H9 (cell line): ENCODE data around the gene ZBTB38. TPM values are rescaled to one million over a fixed set of nuclear protein-coding genes. Genes with fewer than 3 reads are reported as not detected.

Source experiments
- DNase-seq: peaks from one replicate; pipeline ENCODE4 v3.0.0-alpha.2; 2017
- H2AFZ ChIP-seq: one replicate; pipeline ENCODE4 v1.6.1; 2013; ENCODE audit warnings: mild to moderate bottlenecking, low read length, control low read depth, moderate library complexity
- H2AK5ac ChIP-seq: 2 replicates; pipeline ENCODE4 v1.6.1; 2013; ENCODE audit warnings: low read length, control low read depth, mixed read lengths; ENCODE audit not compliant: insufficient read length
- H2BK120ac ChIP-seq: one replicate; pipeline ENCODE4 v1.6.1; 2013; ENCODE audit warnings: low read depth, mild to moderate bottlenecking, low read length, control low read depth, inconsistent platforms; ENCODE audit not compliant: poor library complexity, severe bottlenecking
- H2BK12ac ChIP-seq: 2 replicates; pipeline ENCODE4 v1.6.1; 2013; ENCODE audit warnings: low read length, control low read depth, mixed read lengths, low read depth; ENCODE audit not compliant: insufficient read length
- H2BK15ac ChIP-seq: 2 replicates; pipeline ENCODE4 v1.6.1; 2013; ENCODE audit warnings: low read depth, low read length, control low read depth
- H2BK20ac ChIP-seq: one replicate; pipeline ENCODE4 v1.6.1; 2013; ENCODE audit warnings: low read depth, mild to moderate bottlenecking, low read length, control low read depth, inconsistent platforms; ENCODE audit not compliant: poor library complexity, severe bottlenecking
- H2BK5ac ChIP-seq: 2 replicates; pipeline ENCODE4 v1.6.1; 2013; ENCODE audit warnings: low read length, control low read depth, mixed read lengths; ENCODE audit not compliant: insufficient read length
- H3K14ac ChIP-seq: 2 replicates; pipeline ENCODE4 v1.6.1; 2013; ENCODE audit warnings: low read length, control low read depth; ENCODE audit not compliant: insufficient read depth
- H3K18ac ChIP-seq: 2 replicates; pipeline ENCODE4 v1.6.1; 2013; ENCODE audit warnings: low read depth, mild to moderate bottlenecking, mixed read lengths, low read length, control low read depth; ENCODE audit not compliant: insufficient read length
- H3K23ac ChIP-seq: 2 replicates; pipeline ENCODE4 v1.6.1; 2013; ENCODE audit warnings: low read length, control low read depth, mixed read lengths, low read depth; ENCODE audit not compliant: insufficient read length
- H3K23me2 ChIP-seq: 2 replicates; pipeline ENCODE4 v1.6.1; 2013; ENCODE audit warnings: low read depth, mild to moderate bottlenecking, mixed read lengths, low read length, control low read depth; ENCODE audit not compliant: insufficient read length, poor library complexity, severe bottlenecking
- H3K27ac ChIP-seq: 2 replicates; pipeline ENCODE4 v1.5.1; 2013; ENCODE audit warnings: low read length, control low read depth, mixed read lengths, low read depth; ENCODE audit not compliant: insufficient read length
- H3K27me3 ChIP-seq: 2 replicates; pipeline ENCODE4 v1.6.1; 2013; ENCODE audit warnings: low read length, control low read depth, inconsistent platforms; ENCODE audit not compliant: insufficient read depth
- H3K4ac ChIP-seq: 2 replicates; pipeline ENCODE4 v1.6.1; 2013; ENCODE audit warnings: low read depth, mild to moderate bottlenecking, control low read depth, inconsistent platforms, low read length, moderate library complexity
- H3K4me1 ChIP-seq: 2 replicates; pipeline ENCODE4 v1.6.1; 2013; ENCODE audit warnings: low read length, control low read depth, inconsistent platforms; ENCODE audit not compliant: insufficient read depth
- H3K4me2 ChIP-seq: 2 replicates; pipeline ENCODE4 v1.6.1; 2013; ENCODE audit warnings: low read length, control low read depth, mixed read lengths; ENCODE audit not compliant: insufficient read length, insufficient read depth
- H3K56ac ChIP-seq: 2 replicates; pipeline ENCODE4 v1.6.1; 2013; ENCODE audit warnings: low read depth, mild to moderate bottlenecking, mixed read lengths, low read length, control low read depth; ENCODE audit not compliant: insufficient read length
- H3K79me1 ChIP-seq: 2 replicates; pipeline ENCODE4 v1.6.1; 2013; ENCODE audit warnings: low read depth, mild to moderate bottlenecking, moderate library complexity, low read length, control low read depth, inconsistent platforms; ENCODE audit not compliant: insufficient read depth, poor library complexity, severe bottlenecking
- H3K79me2 ChIP-seq: 2 replicates; pipeline ENCODE4 v1.6.1; 2013; ENCODE audit warnings: low read length, control low read depth, inconsistent platforms; ENCODE audit not compliant: insufficient read depth
- H3K9ac ChIP-seq: 2 replicates; pipeline ENCODE4 v1.6.1; 2013; ENCODE audit warnings: low read length, control low read depth, mixed read lengths; ENCODE audit not compliant: insufficient read length; ENCODE audit errors: extremely low read depth
- H3K9me3 ChIP-seq: one replicate; pipeline ENCODE4 v1.6.1; 2013; ENCODE audit warnings: low read depth, low read length, inconsistent platforms; ENCODE audit not compliant: control insufficient read depth
- H3T11ph ChIP-seq: one replicate; pipeline ENCODE4 v1.6.1; 2013; ENCODE audit warnings: mild to moderate bottlenecking, low read length, control low read depth, inconsistent platforms
- H4K20me1 ChIP-seq: one replicate; pipeline ENCODE4 v1.6.1; 2013; ENCODE audit not compliant: control insufficient read depth, insufficient read length, insufficient read depth
- H4K5ac ChIP-seq: 2 replicates; pipeline ENCODE4 v1.6.1; 2013; ENCODE audit warnings: low read depth, mild to moderate bottlenecking, mixed read lengths, low read length, control low read depth; ENCODE audit not compliant: insufficient read length
- H4K8ac ChIP-seq: replicated peaks from 2 replicates; pipeline ENCODE4 v1.6.1; 2013; ENCODE audit warnings: low read length, control low read depth, mixed read lengths, low read depth; ENCODE audit not compliant: insufficient read length
- H4K91ac ChIP-seq: 2 replicates; pipeline ENCODE4 v1.6.1; 2013; ENCODE audit warnings: low read depth, mild to moderate bottlenecking, moderate library complexity, mixed read lengths, low read length, control low read depth; ENCODE audit not compliant: insufficient read length
- H3K27ac Mint-ChIP-seq, 3 experiments: 2 replicates in 2 of 3; 3 replicates in 1 of 3; pipeline ENCODE4 v1.8.0; 2020 to 2021; ENCODE audit warnings: mixed read lengths in 3 of 3, mild to moderate bottlenecking in 1 of 3, moderate library complexity in 1 of 3
- H3K27me3 Mint-ChIP-seq: 2 replicates; pipeline ENCODE4 v1.8.0; 2021; ENCODE audit warnings: low read depth, mild to moderate bottlenecking, moderate library complexity, mixed read lengths
- H3K36me3 Mint-ChIP-seq, 3 experiments: 2 replicates in 2 of 3; 3 replicates in 1 of 3; pipeline ENCODE4 v1.8.0; 2020 to 2021; ENCODE audit warnings: low read depth in 3 of 3, mixed read lengths in 3 of 3; ENCODE audit not compliant: insufficient read depth in 1 of 3
- H3K4me1 Mint-ChIP-seq, 2 experiments: 2 replicates each; pipeline ENCODE4 v1.8.0; 2020; ENCODE audit warnings: mixed read lengths in 2 of 2
- H3K4me3 Mint-ChIP-seq, 2 experiments: 2 replicates in 1 of 2; 3 replicates in 1 of 2; pipeline ENCODE4 v1.8.0; 2020 to 2021; ENCODE audit warnings: mild to moderate bottlenecking in 2 of 2, mixed read lengths in 2 of 2, moderate library complexity in 1 of 2
- H3K9me3 Mint-ChIP-seq, 2 experiments: 2 replicates in 1 of 2; 3 replicates in 1 of 2; pipeline ENCODE4 v1.8.0; 2020; ENCODE audit warnings: mild to moderate bottlenecking in 2 of 2, mixed read lengths in 2 of 2, moderate library complexity in 1 of 2
- WGBS: extraction: QIAGEN DNeasy Blood & Tissue Kit; methylation state at CpG from one replicate; pipeline ENCODE4 v1.1.7; 2013; ENCODE audit warnings: missing lambda C conversion rate, low lambda C conversion rate, mixed read lengths; ENCODE audit not compliant: insufficient read length; ENCODE audit errors: extremely low coverage; 5-methylcytosine and 5-hydroxymethylcytosine counted together
- total RNA-seq: library from RNA; stranded (reverse); gene quantifications from 2 replicates; pipeline ENCODE4 v1.2.1, GENCODE V29; 2021
- TF ChIP-seq, protein P1 (sequence below): fragments of 200-600 bp; sonication (generic); conservative IDR thresholded peaks from 3 replicates; pipeline ENCODE4 v1.8.0; 2021; ENCODE audit warnings: antibody characterized with exemption, mild to moderate bottlenecking

Gene ZBTB38
- total RNA-seq, 1 experiment from 2014 or later, result 14.6 TPM

DNA sequence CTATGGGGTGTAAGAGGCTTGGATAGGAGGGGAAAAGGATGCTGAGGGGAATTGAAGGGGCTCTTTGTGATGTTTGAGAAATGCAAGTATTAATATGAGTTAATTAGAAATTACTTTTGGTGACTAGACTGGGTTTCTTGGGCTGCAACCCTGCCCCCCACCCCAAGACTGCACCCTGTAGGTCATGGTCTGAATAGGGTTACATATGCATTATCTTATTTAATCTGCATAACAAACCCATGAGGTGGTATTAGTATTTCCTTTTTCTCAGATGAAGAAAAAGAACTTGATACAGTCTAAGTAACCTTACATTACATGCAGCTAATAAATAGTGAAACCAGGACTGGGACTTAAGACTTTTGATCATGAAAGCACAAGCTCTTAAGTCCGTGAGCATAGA lies 5.6 kb upstream of the ZBTB38 start:
- H2AK5ac ChIP-seq, result no peak overlapping the region
- no peak overlapping the region for H3K4me3 Mint-ChIP-seq
- no peak overlapping the region for H3K56ac ChIP-seq
- H3K79me1 ChIP-seq, result no peaks in the 10 kb centered on the region
- WGBS, result no CpG with 5 or more reads among the region's 1 CpG
- TF ChIP-seq, protein P1, sequence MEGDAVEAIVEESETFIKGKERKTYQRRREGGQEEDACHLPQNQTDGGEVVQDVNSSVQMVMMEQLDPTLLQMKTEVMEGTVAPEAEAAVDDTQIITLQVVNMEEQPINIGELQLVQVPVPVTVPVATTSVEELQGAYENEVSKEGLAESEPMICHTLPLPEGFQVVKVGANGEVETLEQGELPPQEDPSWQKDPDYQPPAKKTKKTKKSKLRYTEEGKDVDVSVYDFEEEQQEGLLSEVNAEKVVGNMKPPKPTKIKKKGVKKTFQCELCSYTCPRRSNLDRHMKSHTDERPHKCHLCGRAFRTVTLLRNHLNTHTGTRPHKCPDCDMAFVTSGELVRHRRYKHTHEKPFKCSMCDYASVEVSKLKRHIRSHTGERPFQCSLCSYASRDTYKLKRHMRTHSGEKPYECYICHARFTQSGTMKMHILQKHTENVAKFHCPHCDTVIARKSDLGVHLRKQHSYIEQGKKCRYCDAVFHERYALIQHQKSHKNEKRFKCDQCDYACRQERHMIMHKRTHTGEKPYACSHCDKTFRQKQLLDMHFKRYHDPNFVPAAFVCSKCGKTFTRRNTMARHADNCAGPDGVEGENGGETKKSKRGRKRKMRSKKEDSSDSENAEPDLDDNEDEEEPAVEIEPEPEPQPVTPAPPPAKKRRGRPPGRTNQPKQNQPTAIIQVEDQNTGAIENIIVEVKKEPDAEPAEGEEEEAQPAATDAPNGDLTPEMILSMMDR, result no peak
- no peak overlapping the region for H4K5ac ChIP-seq
- H3T11ph ChIP-seq, result no peak overlapping the region
- H3K79me2 ChIP-seq, result no peaks in the 10 kb centered on the region
- H3K9me3 Mint-ChIP-seq, result peaks cover 10 to 11% of the 10 kb centered on the region in 2 experiments
- no peaks in the 10 kb centered on the region; the same call in 1 of the 2 replicates for H3K27me3 Mint-ChIP-seq
- no peaks in the 10 kb centered on the region for H3K27me3 ChIP-seq
- no peak overlapping the region for H2BK15ac ChIP-seq
- no peak overlapping the region for H3K14ac ChIP-seq
- H3K4me1 Mint-ChIP-seq, result peaks cover 15 to 22% of the 10 kb centered on the region in 2 experiments
- H3K4ac ChIP-seq, result no peak overlapping the region
- no peak overlapping the region for H2BK5ac ChIP-seq
- no peak overlapping the region for H4K91ac ChIP-seq
- H4K8ac ChIP-seq, result no peak overlapping the region
- no peak overlapping the region for H2BK120ac ChIP-seq
- H3K4me2 ChIP-seq, result no peak overlapping the region
- H3K23ac ChIP-seq, result no peak overlapping the region
- H3K23me2 ChIP-seq, result no peaks in the 10 kb centered on the region
- H3K9ac ChIP-seq, result no peak overlapping the region
- no peak overlapping the region for H2AFZ ChIP-seq
- DNase-seq, result no peak
- H2BK20ac ChIP-seq, result no peak overlapping the region
- H3K27ac ChIP-seq, result no peak overlapping the region
- H3K36me3 Mint-ChIP-seq, result peaks cover 0 to 11% (median 4%) of the 10 kb centered on the region in 3 experiments; a peak in 4 of 7 replicates
- H3K9me3 ChIP-seq, result no peaks in the 10 kb centered on the region
- H3K4me1 ChIP-seq, result peaks cover 6% of the 10 kb centered on the region; the same call in 1 of the 2 replicates
- H3K18ac ChIP-seq, result no peak overlapping the region
- no peak overlapping the region for H3K27ac Mint-ChIP-seq
- H4K20me1 ChIP-seq, result no peaks in the 10 kb centered on the region
- no peak overlapping the region for H2BK12ac ChIP-seq
